ENCODE data around the gene GRK3.
A peak's percentile ranks its signal among the peaks of the same experiment; 100 is the strongest.
"Not testable (repeated sequence)": the region's sequence is repeated elsewhere in the genome, so short reads cannot be mapped to it uniquely, and the experiment has no call there.

Gene GRK3

GRCh38 chr22:25564320-25564978 lies at the start of gene GRK3:
Gene GRK3, plus strand, starts transcription at chr22:25564675. Its CDS starts 366 bp downstream, at chr22:25565041.
- peak in 1 of 2 donors; percentile 48 for DNase-seq (ENCODE audit: low read depth in 1 of 2, low spot score in 1 of 2)

GRCh38 chr22:25518000-25518663 lies 46.3 kb upstream of the GRK3 start:
- no peak for DNase-seq (ENCODE audit: low read depth in 1 of 2, low spot score in 1 of 2)

GRCh38 chr22:25525376-25525775 lies 39.1 kb upstream of the GRK3 start:
- no peak for DNase-seq (ENCODE audit: low read depth in 1 of 2, low spot score in 1 of 2)

- not testable (repeated sequence) for DNase-seq (ENCODE audit: low read depth in 1 of 2, low spot score in 1 of 2)
Observed at GRCh38 chr22:25525804-25526584, 38.5 kb upstream of the GRK3 start.

- DNase-seq (ENCODE audit: low read depth in 1 of 2, low spot score in 1 of 2) = not testable (repeated sequence)
Observed at GRCh38 chr22:25527016-25527415, 37.5 kb upstream of the GRK3 start.

GRCh38 chr22:25528068-25528467 lies 36.4 kb upstream of the GRK3 start:
- DNase-seq (ENCODE audit: low read depth in 1 of 2, low spot score in 1 of 2) = not testable (repeated sequence)

- DNase-seq (ENCODE audit: low read depth in 1 of 2, low spot score in 1 of 2) = not testable (repeated sequence)
Observed at GRCh38 chr22:25529059-25529458, 35.4 kb upstream of the GRK3 start.

GRCh38 chr22:25529541-25530137 lies 34.8 kb upstream of the GRK3 start:
- DNase-seq (ENCODE audit: low read depth in 1 of 2, low spot score in 1 of 2) = not testable (repeated sequence)

GRCh38 chr22:25531677-25532076 lies 32.8 kb upstream of the GRK3 start:
- not testable (repeated sequence) for DNase-seq (ENCODE audit: low read depth in 1 of 2, low spot score in 1 of 2)

GRCh38 chr22:25534724-25535123 lies 29.8 kb upstream of the GRK3 start:
- DNase-seq (ENCODE audit: low read depth in 1 of 2, low spot score in 1 of 2) = no peak

- no peak for DNase-seq (ENCODE audit: low read depth in 1 of 2, low spot score in 1 of 2)
Observed at GRCh38 chr22:25536589-25536988, 27.9 kb upstream of the GRK3 start.

GRCh38 chr22:25540166-25540907 lies 24.1 kb upstream of the GRK3 start:
- DNase-seq (ENCODE audit: low read depth in 1 of 2, low spot score in 1 of 2) = no peak

- no peak for DNase-seq (ENCODE audit: low read depth in 1 of 2, low spot score in 1 of 2)
Observed at GRCh38 chr22:25540908-25541660, 23.4 kb upstream of the GRK3 start.

GRCh38 chr22:25542191-25542590 lies 22.3 kb upstream of the GRK3 start:
- no peak for DNase-seq (ENCODE audit: low read depth in 1 of 2, low spot score in 1 of 2)

GRCh38 chr22:25542720-25543402 lies 21.6 kb upstream of the GRK3 start:
- DNase-seq (ENCODE audit: low read depth in 1 of 2, low spot score in 1 of 2) = no peak

- DNase-seq (ENCODE audit: low read depth in 1 of 2, low spot score in 1 of 2) = no peak
Observed at GRCh38 chr22:25545146-25545545, 19.3 kb upstream of the GRK3 start.

- DNase-seq (ENCODE audit: low read depth in 1 of 2, low spot score in 1 of 2) = no peak
Observed at GRCh38 chr22:25545672-25546071, 18.8 kb upstream of the GRK3 start.

- no peak for DNase-seq (ENCODE audit: low read depth in 1 of 2, low spot score in 1 of 2)
Observed at GRCh38 chr22:25546242-25546641, 18.2 kb upstream of the GRK3 start.

- DNase-seq (ENCODE audit: low read depth in 1 of 2, low spot score in 1 of 2) = no peak
Observed at GRCh38 chr22:25546751-25547150, 17.7 kb upstream of the GRK3 start.
